Neural cell (in vitro differentiated cells): ENCODE results near the gene MGLL.

ENCODE experiments used
- EP300 ChIP-seq: fragments of 450-650 bp; conservative IDR thresholded peaks from 2 replicates; pipeline ENCODE4 v1.6.1; 2014; ENCODE audit warnings: antibody characterized with exemption, mild to moderate bottlenecking, moderate library complexity; ENCODE audit not compliant: poor library complexity, severe bottlenecking
- POLR2AphosphoS5 ChIP-seq: IDR thresholded peaks from 2 replicates; pipeline ENCODE4 v1.6.1; 2012
- TF ChIP-seq, protein P1 (sequence below): fragments of 450-650 bp; IDR thresholded peaks from 2 replicates; pipeline ENCODE4 v1.5.1; 2014; ENCODE audit warnings: antibody characterized with exemption, mild to moderate bottlenecking, moderate library complexity; ENCODE audit not compliant: poor library complexity, severe bottlenecking
- TF ChIP-seq, protein P2 (sequence below): IDR thresholded peaks from 2 replicates; pipeline ENCODE4 v1.6.1; 2012; ENCODE audit warnings: borderline replicate concordance

DNA sequence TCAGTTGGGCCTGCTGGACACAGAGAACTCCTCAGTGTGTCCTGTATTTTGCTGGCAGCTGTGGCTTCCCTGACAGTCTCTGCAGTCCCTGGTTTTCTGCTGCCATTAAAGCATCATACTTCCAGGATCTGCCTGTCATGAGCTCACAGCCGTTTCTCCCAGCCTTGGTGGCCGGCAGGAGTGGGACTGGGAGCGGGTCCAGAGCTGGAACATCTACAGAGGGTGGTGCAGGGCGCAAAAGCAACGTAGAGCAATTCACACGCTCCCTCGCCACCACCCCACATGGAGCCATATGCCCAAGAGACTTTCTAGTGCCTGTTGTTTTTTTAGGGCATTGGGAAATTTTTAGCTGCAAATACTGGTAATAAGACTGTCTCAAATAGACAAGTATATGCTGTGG is 116.0 kb downstream of the MGLL start:
- TF ChIP-seq, protein P1, sequence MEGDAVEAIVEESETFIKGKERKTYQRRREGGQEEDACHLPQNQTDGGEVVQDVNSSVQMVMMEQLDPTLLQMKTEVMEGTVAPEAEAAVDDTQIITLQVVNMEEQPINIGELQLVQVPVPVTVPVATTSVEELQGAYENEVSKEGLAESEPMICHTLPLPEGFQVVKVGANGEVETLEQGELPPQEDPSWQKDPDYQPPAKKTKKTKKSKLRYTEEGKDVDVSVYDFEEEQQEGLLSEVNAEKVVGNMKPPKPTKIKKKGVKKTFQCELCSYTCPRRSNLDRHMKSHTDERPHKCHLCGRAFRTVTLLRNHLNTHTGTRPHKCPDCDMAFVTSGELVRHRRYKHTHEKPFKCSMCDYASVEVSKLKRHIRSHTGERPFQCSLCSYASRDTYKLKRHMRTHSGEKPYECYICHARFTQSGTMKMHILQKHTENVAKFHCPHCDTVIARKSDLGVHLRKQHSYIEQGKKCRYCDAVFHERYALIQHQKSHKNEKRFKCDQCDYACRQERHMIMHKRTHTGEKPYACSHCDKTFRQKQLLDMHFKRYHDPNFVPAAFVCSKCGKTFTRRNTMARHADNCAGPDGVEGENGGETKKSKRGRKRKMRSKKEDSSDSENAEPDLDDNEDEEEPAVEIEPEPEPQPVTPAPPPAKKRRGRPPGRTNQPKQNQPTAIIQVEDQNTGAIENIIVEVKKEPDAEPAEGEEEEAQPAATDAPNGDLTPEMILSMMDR, result no peak
- TF ChIP-seq, protein P2, sequence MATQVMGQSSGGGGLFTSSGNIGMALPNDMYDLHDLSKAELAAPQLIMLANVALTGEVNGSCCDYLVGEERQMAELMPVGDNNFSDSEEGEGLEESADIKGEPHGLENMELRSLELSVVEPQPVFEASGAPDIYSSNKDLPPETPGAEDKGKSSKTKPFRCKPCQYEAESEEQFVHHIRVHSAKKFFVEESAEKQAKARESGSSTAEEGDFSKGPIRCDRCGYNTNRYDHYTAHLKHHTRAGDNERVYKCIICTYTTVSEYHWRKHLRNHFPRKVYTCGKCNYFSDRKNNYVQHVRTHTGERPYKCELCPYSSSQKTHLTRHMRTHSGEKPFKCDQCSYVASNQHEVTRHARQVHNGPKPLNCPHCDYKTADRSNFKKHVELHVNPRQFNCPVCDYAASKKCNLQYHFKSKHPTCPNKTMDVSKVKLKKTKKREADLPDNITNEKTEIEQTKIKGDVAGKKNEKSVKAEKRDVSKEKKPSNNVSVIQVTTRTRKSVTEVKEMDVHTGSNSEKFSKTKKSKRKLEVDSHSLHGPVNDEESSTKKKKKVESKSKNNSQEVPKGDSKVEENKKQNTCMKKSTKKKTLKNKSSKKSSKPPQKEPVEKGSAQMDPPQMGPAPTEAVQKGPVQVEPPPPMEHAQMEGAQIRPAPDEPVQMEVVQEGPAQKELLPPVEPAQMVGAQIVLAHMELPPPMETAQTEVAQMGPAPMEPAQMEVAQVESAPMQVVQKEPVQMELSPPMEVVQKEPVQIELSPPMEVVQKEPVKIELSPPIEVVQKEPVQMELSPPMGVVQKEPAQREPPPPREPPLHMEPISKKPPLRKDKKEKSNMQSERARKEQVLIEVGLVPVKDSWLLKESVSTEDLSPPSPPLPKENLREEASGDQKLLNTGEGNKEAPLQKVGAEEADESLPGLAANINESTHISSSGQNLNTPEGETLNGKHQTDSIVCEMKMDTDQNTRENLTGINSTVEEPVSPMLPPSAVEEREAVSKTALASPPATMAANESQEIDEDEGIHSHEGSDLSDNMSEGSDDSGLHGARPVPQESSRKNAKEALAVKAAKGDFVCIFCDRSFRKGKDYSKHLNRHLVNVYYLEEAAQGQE, result no peak
- no peak for TF ChIP-seq EP300
- TF ChIP-seq POLR2AphosphoS5, result no peak
